ENCODE data around the gene HOXA5.

- TF ChIP-seq, protein P1, sequence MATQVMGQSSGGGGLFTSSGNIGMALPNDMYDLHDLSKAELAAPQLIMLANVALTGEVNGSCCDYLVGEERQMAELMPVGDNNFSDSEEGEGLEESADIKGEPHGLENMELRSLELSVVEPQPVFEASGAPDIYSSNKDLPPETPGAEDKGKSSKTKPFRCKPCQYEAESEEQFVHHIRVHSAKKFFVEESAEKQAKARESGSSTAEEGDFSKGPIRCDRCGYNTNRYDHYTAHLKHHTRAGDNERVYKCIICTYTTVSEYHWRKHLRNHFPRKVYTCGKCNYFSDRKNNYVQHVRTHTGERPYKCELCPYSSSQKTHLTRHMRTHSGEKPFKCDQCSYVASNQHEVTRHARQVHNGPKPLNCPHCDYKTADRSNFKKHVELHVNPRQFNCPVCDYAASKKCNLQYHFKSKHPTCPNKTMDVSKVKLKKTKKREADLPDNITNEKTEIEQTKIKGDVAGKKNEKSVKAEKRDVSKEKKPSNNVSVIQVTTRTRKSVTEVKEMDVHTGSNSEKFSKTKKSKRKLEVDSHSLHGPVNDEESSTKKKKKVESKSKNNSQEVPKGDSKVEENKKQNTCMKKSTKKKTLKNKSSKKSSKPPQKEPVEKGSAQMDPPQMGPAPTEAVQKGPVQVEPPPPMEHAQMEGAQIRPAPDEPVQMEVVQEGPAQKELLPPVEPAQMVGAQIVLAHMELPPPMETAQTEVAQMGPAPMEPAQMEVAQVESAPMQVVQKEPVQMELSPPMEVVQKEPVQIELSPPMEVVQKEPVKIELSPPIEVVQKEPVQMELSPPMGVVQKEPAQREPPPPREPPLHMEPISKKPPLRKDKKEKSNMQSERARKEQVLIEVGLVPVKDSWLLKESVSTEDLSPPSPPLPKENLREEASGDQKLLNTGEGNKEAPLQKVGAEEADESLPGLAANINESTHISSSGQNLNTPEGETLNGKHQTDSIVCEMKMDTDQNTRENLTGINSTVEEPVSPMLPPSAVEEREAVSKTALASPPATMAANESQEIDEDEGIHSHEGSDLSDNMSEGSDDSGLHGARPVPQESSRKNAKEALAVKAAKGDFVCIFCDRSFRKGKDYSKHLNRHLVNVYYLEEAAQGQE (IDR thresholded peaks at IDR 0.05; ENCODE audit: insufficient replicate concordance, low read depth) = no peak
- TF ChIP-seq CTCF (IDR thresholded peaks at IDR 0.05; ENCODE audit: insufficient read depth, low read length) (no peak), POLR2AphosphoS5 (IDR thresholded peaks at IDR 0.05; ENCODE audit: low read depth) (no peak), GABPA (IDR thresholded peaks at IDR 0.05; ENCODE audit: low read depth) (no peak), SPI1 (IDR thresholded peaks at IDR 0.05; ENCODE audit: borderline replicate concordance, low read depth) (no peak)
These were observed 24.0 kb downstream of the HOXA5 start for GRCh38 chr7:27119412-27119911.

Measured in HL-60 (cell line).